ENCODE results near the gene TENM4. TPM values are rescaled to one million over a fixed set of nuclear protein-coding genes. Genes with fewer than 3 reads are reported as not detected.

The TENM4 gene
- total and polyA plus RNA-seq, 2 of the 8 experiments (the other 6 are each of a cell fraction or from before 2014, with no cell fraction given), result 3.5 to 7.2 TPM

DNA sequence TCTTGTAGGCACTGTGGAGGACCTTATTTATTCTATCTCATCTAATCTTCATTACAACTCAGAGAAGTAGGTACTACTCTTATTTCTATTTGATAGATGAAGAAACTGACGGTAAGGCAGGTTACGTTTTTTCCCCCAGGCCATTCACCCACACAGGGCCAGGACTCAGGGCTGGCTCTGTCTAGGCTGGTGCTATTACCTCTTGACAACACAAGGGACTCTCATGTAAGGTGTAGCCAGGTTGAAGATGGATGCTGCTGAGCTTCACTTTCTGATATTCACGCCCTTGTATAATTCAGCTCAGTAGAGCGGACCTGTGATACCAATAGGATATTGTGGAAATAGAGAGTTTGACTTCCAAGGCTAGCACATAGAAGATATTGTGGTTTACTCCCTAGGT, 453.1 kb downstream of the TENM4 start:
- no peaks in the 10 kb centered on the region for H4K20me1 ChIP-seq (replicated peaks in 1 of 2; ENCODE audit: control insufficient read depth in 1 of 2, insufficient read depth in 2 of 2, low read length in 2 of 2)
- H3K4ac ChIP-seq (replicated peaks; ENCODE audit: insufficient read length, low read depth, low read length), result no peak overlapping the region
- H3K23me2 ChIP-seq (ENCODE audit: low read depth, low read length), result no peaks in the 10 kb centered on the region
- H3K79me1 ChIP-seq (ENCODE audit: low read depth, low read length), result no peaks in the 10 kb centered on the region
- no peak overlapping the region for H3K23ac ChIP-seq (ENCODE audit: insufficient read length)
- ChIA-PET POLR2A (ENCODE audit: partially characterized antibody) (no interaction called here), CTCF (ENCODE audit: partially characterized antibody) (interaction anchor here (0.8 to 2.2 kb wide), 13 partner anchors 9 to 341 kb away, joined by 3 to 6 read pairs (median 5); no protein-coding TSS in a partner anchor)
- FAIRE-seq (no peak), DNase-seq (ENCODE audit: low read depth in 1 of 2, low spot score in 2 of 2) (no peak)
- no peak overlapping the region for H2BK120ac ChIP-seq (replicated peaks; ENCODE audit: low read depth, low read length)
- no peak overlapping the region for H2AK5ac ChIP-seq (ENCODE audit: low read depth, low read length)
- H2BK20ac ChIP-seq (ENCODE audit: low read length), result no peak overlapping the region
- H3K56ac ChIP-seq (replicated peaks; ENCODE audit: insufficient read length, low read depth, low read length), result no peak overlapping the region
- no peak overlapping the region for H3K4me2 ChIP-seq (ENCODE audit: insufficient read depth in 1 of 2, low read depth in 2 of 2, low read length in 2 of 2)
- H4K8ac ChIP-seq (ENCODE audit: extremely low read depth, insufficient read depth, low read length), result no peak overlapping the region
- TF ChIP-seq CHD2 (IDR thresholded peaks at IDR 0.05; ENCODE audit: low read length), result no peak
- TF ChIP-seq, protein P1, sequence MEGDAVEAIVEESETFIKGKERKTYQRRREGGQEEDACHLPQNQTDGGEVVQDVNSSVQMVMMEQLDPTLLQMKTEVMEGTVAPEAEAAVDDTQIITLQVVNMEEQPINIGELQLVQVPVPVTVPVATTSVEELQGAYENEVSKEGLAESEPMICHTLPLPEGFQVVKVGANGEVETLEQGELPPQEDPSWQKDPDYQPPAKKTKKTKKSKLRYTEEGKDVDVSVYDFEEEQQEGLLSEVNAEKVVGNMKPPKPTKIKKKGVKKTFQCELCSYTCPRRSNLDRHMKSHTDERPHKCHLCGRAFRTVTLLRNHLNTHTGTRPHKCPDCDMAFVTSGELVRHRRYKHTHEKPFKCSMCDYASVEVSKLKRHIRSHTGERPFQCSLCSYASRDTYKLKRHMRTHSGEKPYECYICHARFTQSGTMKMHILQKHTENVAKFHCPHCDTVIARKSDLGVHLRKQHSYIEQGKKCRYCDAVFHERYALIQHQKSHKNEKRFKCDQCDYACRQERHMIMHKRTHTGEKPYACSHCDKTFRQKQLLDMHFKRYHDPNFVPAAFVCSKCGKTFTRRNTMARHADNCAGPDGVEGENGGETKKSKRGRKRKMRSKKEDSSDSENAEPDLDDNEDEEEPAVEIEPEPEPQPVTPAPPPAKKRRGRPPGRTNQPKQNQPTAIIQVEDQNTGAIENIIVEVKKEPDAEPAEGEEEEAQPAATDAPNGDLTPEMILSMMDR (IDR thresholded peaks at IDR 0.05; ENCODE audit: control extremely low read depth in 1 of 3, insufficient read depth in 1 of 3, low read depth in 1 of 3, low read length in 3 of 3), result peak in 1 of 3 experiments; percentile 18; a peak in 1 of 4 replicates
- H2BK5ac ChIP-seq (ENCODE audit: low read depth, low read length), result no peak overlapping the region
- H2BK12ac ChIP-seq (ENCODE audit: low read depth, low read length), result no peak overlapping the region
- no peak overlapping the region for H4K91ac ChIP-seq (replicated peaks; ENCODE audit: insufficient read length, low read length)
- no peak overlapping the region for H3K14ac ChIP-seq (ENCODE audit: insufficient read length)
- H2AFZ ChIP-seq (ENCODE audit: low read length), result no peak overlapping the region
- no peak overlapping the region for H2BK15ac ChIP-seq (ENCODE audit: low read length)
- H3K4me1 ChIP-seq (replicated peaks in 1 of 4; ENCODE audit: control insufficient read depth in 3 of 4, insufficient read depth in 4 of 4, low read length in 3 of 4), result peaks cover 0 to 3% (median 0%) of the 10 kb centered on the region in 4 experiments; a peak in 2 of 7 replicates
- no peak overlapping the region for H4K5ac ChIP-seq (ENCODE audit: insufficient read length, low read depth, low read length)
- H3K27me3 ChIP-seq (replicated peaks in 1 of 4; ENCODE audit: control insufficient read depth in 3 of 4, extremely low read depth in 1 of 4, insufficient read depth in 3 of 4, low read length in 3 of 4), result no peaks in the 10 kb centered on the region
- WGBS, 2 experiments (ENCODE audit: extremely low coverage in 1 of 2, insufficient coverage in 1 of 2, insufficient read length in 1 of 2, insufficient replicate concordance in 2 of 2, low coverage in 1 of 2, low lambda C conversion rate in 2 of 2, missing lambda C conversion rate in 1 of 2), result 95% methylated on average over 4 of the region's 4 CpGs; no CpG with 5 or more reads in 1 of the 2 experiments
- no peaks in the 10 kb centered on the region for H3K9me3 ChIP-seq (ENCODE audit: insufficient read depth in 2 of 2, low read depth in 1 of 2, low read length in 1 of 2)
- no peak overlapping the region for H3K4me3 ChIP-seq (ENCODE audit: extremely low read depth in 1 of 4, insufficient read depth in 2 of 4, low read depth in 3 of 4, low read length in 4 of 4)
- no peak overlapping the region for H3K27ac ChIP-seq (ENCODE audit: low read depth, low read length)
- no peaks in the 10 kb centered on the region for H3K36me3 ChIP-seq (ENCODE audit: control insufficient read depth in 2 of 4, insufficient read depth in 4 of 4, low read length in 3 of 4)
- no peak overlapping the region for H3K18ac ChIP-seq (ENCODE audit: extremely low read depth, low read length)
- no peaks in the 10 kb centered on the region for H3K79me2 ChIP-seq (ENCODE audit: control insufficient read depth in 1 of 2, insufficient read depth in 2 of 2, low read length in 2 of 2)
- H3K9ac ChIP-seq (replicated peaks in 1 of 4; ENCODE audit: extremely low read depth in 1 of 4, low read depth in 3 of 4, low read length in 3 of 4), result no peak overlapping the region
